ENCODE data around the gene FAM53B.

Gene FAM53B

GRCh38 chr10:124646483-124647352 lies 97.5 kb downstream of the FAM53B start:
- Histone ChIP-seq H3K9me3 (ENCODE audit: insufficient read depth, low read depth, low read length) (peaks cover 3% of the 10 kb centered on the region), H3K4me3 (ENCODE audit: low read depth, low read length) (no peak overlapping the region)
- WGBS (ENCODE audit: extremely low coverage, insufficient coverage, insufficient read length): no CpG with 5 or more reads among the region's 19 CpGs

GRCh38 chr10:124645467-124646095 lies 98.6 kb downstream of the FAM53B start:
- H3K4me2 ChIP-seq (ENCODE audit: low read length): no peak overlapping the region
- H3K23ac ChIP-seq (ENCODE audit: low read length): no peak overlapping the region
- H3K4me1 ChIP-seq (ENCODE audit: control insufficient read depth in 1 of 2, insufficient read depth in 2 of 2, low read length in 2 of 2): peaks cover 10 to 12% of the 10 kb centered on the region in 2 experiments
- no peak overlapping the region for H3K18ac ChIP-seq (ENCODE audit: low read length)
- no peak overlapping the region for H3K4me3 ChIP-seq (ENCODE audit: low read depth, low read length)
- H4K91ac ChIP-seq (ENCODE audit: low read depth, low read length): no peak overlapping the region
- H3K36me3 ChIP-seq (ENCODE audit: control insufficient read depth in 1 of 2, insufficient read depth in 2 of 2, low read length in 2 of 2): peaks cover 2 to 5% of the 10 kb centered on the region in 2 experiments
- WGBS (ENCODE audit: extremely low coverage, insufficient coverage, insufficient read length): no CpG with 5 or more reads among the region's 13 CpGs
- H2BK5ac ChIP-seq (ENCODE audit: low read depth, low read length, poor library complexity): no peak overlapping the region
- H2BK12ac ChIP-seq (ENCODE audit: low read length): no peak overlapping the region
- no peak overlapping the region for H3K14ac ChIP-seq (ENCODE audit: low read length)
- H4K12ac ChIP-seq (ENCODE audit: low read depth, low read length): no peak overlapping the region
- peaks cover 3% of the 10 kb centered on the region for H3K9me3 ChIP-seq (ENCODE audit: insufficient read depth, low read depth, low read length)
- H3K4ac ChIP-seq (ENCODE audit: low read depth, low read length): no peak overlapping the region
- DNase-seq: no peak
- no peaks in the 10 kb centered on the region for H3K27me3 ChIP-seq (ENCODE audit: insufficient read depth, low read length)
- peaks cover under 1% of the 10 kb centered on the region for H3K79me2 ChIP-seq (ENCODE audit: control insufficient read depth, insufficient read depth, low read length, poor library complexity)
- no peak overlapping the region for H4K8ac ChIP-seq (ENCODE audit: low read depth, low read length)
- no peak overlapping the region for H2AFZ ChIP-seq (ENCODE audit: insufficient read depth, low read length, poor library complexity)
- peaks cover under 1% of the 10 kb centered on the region for H3K79me1 ChIP-seq (ENCODE audit: low read length)
- H2BK120ac ChIP-seq (ENCODE audit: insufficient read depth, low read length, poor library complexity): no peak overlapping the region
- no peak overlapping the region for H2AK5ac ChIP-seq (ENCODE audit: low read length)
- no peak overlapping the region for H3K9ac ChIP-seq (ENCODE audit: low read length)
- H3K27ac ChIP-seq (ENCODE audit: low read depth, low read length): no peak overlapping the region

More at GRCh38 chr10:124646483-124647352, 97.5 kb downstream of the FAM53B start:
- no peak overlapping the region for H2BK120ac ChIP-seq (ENCODE audit: insufficient read depth, low read length, poor library complexity)
- no peak overlapping the region for H3K18ac ChIP-seq (ENCODE audit: low read length)
- no peaks in the 10 kb centered on the region for H3K79me1 ChIP-seq (ENCODE audit: low read length)
- no peak overlapping the region for H3K9ac ChIP-seq (ENCODE audit: low read length)
- peaks cover 2 to 4% of the 10 kb centered on the region in 2 experiments for H3K4me1 ChIP-seq (ENCODE audit: control insufficient read depth in 1 of 2, insufficient read depth in 2 of 2, low read length in 2 of 2)
- DNase-seq: peak in 1 of 2 donors; percentile 37
- H2AFZ ChIP-seq (ENCODE audit: insufficient read depth, low read length, poor library complexity): no peak overlapping the region
- H3K4me2 ChIP-seq (ENCODE audit: low read length): no peak overlapping the region
- no peaks in the 10 kb centered on the region for H3K79me2 ChIP-seq (ENCODE audit: control insufficient read depth, insufficient read depth, low read length, poor library complexity)
- H2BK12ac ChIP-seq (ENCODE audit: low read length): no peak overlapping the region
- no peak overlapping the region for H3K14ac ChIP-seq (ENCODE audit: low read length)
- no peaks in the 10 kb centered on the region for H3K27me3 ChIP-seq (ENCODE audit: insufficient read depth, low read length)
- H4K8ac ChIP-seq (ENCODE audit: low read depth, low read length): no peak overlapping the region
- H3K36me3 ChIP-seq (ENCODE audit: control insufficient read depth in 1 of 2, insufficient read depth in 2 of 2, low read length in 2 of 2): peaks cover 2 to 5% of the 10 kb centered on the region in 2 experiments
- no peak overlapping the region for H4K12ac ChIP-seq (ENCODE audit: low read depth, low read length)
- no peak overlapping the region for H4K91ac ChIP-seq (ENCODE audit: low read depth, low read length)
- H2AK5ac ChIP-seq (ENCODE audit: low read length): no peak overlapping the region
- H3K27ac ChIP-seq (ENCODE audit: low read depth, low read length): no peak overlapping the region
- no peak overlapping the region for H2BK5ac ChIP-seq (ENCODE audit: low read depth, low read length, poor library complexity)
- no peak overlapping the region for H3K4ac ChIP-seq (ENCODE audit: low read depth, low read length)
- H3K23ac ChIP-seq (ENCODE audit: low read length): no peak overlapping the region

- H3K18ac ChIP-seq (ENCODE audit: low read length): no peak overlapping the region
- peaks cover 3% of the 10 kb centered on the region for H3K9me3 ChIP-seq (ENCODE audit: insufficient read depth, low read depth, low read length)
- H3K4me2 ChIP-seq (ENCODE audit: low read length): no peak overlapping the region
- peaks cover 4% of the 10 kb centered on the region for H3K79me1 ChIP-seq (ENCODE audit: low read length)
- no peak for DNase-seq
- H2AFZ ChIP-seq (ENCODE audit: insufficient read depth, low read length, poor library complexity): no peak overlapping the region
- no peak overlapping the region for H3K23ac ChIP-seq (ENCODE audit: low read length)
- H3K4me1 ChIP-seq (ENCODE audit: control insufficient read depth in 1 of 2, insufficient read depth in 2 of 2, low read length in 2 of 2): peaks cover 17 to 18% of the 10 kb centered on the region in 2 experiments
- no peak overlapping the region for H3K27ac ChIP-seq (ENCODE audit: low read depth, low read length)
- no peak overlapping the region for H2BK120ac ChIP-seq (ENCODE audit: insufficient read depth, low read length, poor library complexity)
- H4K12ac ChIP-seq (ENCODE audit: low read depth, low read length): no peak overlapping the region
- no peak overlapping the region for H2BK12ac ChIP-seq (ENCODE audit: low read length)
- no peak overlapping the region for H2BK5ac ChIP-seq (ENCODE audit: low read depth, low read length, poor library complexity)
- H4K8ac ChIP-seq (ENCODE audit: low read depth, low read length): no peak overlapping the region
- H3K14ac ChIP-seq (ENCODE audit: low read length): no peak overlapping the region
- no peak overlapping the region for H4K91ac ChIP-seq (ENCODE audit: low read depth, low read length)
- no peak overlapping the region for H2AK5ac ChIP-seq (ENCODE audit: low read length)
- H3K79me2 ChIP-seq (ENCODE audit: control insufficient read depth, insufficient read depth, low read length, poor library complexity): peaks cover 2% of the 10 kb centered on the region
- H3K36me3 ChIP-seq (ENCODE audit: control insufficient read depth in 1 of 2, insufficient read depth in 2 of 2, low read length in 2 of 2): peaks cover 0 to 3% of the 10 kb centered on the region in 2 experiments
- H3K4me3 ChIP-seq (ENCODE audit: low read depth, low read length): no peak overlapping the region
- H3K4ac ChIP-seq (ENCODE audit: low read depth, low read length): no peak overlapping the region
- H3K27me3 ChIP-seq (ENCODE audit: insufficient read depth, low read length): no peaks in the 10 kb centered on the region
- no CpG with 5 or more reads among the region's 10 CpGs for WGBS (ENCODE audit: extremely low coverage, insufficient coverage, insufficient read length)
- H3K9ac ChIP-seq (ENCODE audit: low read length): no peak overlapping the region
Measured at GRCh38 chr10:124644771-124645415, 99.3 kb downstream of the FAM53B start.

DNA sequence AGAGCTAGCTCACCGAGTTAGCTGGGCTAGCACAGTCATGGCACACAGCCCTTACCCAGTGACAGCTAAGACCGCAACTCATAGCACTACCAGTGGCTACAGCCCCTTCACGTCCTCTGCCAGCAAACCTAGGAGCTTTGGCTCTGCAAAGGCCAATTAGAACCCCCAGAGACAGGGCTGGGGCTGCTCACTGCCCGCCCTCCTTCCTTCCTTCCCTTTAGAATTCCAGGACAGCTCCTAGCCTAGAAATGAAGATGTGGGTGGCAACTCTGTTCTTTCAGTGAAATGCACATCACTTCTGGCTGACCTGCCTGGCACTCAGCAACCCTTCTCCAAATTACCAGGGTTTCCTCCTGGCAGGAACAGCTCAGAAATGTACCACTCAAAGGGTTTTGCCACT lies 99.9 kb downstream of the FAM53B start:
- Histone ChIP-seq H3K4ac (ENCODE audit: low read depth, low read length) (no peak overlapping the region), H4K12ac (ENCODE audit: low read depth, low read length) (no peak overlapping the region), H3K4me2 (ENCODE audit: low read length) (no peak overlapping the region), H3K79me2 (ENCODE audit: control insufficient read depth, insufficient read depth, low read length, poor library complexity) (peaks cover 2% of the 10 kb centered on the region), H2AFZ (ENCODE audit: insufficient read depth, low read length, poor library complexity) (no peak overlapping the region), H4K8ac (ENCODE audit: low read depth, low read length) (no peak overlapping the region), H3K18ac (ENCODE audit: low read length) (no peak overlapping the region), H2BK5ac (ENCODE audit: low read depth, low read length, poor library complexity) (no peak overlapping the region), H3K9me3 (ENCODE audit: insufficient read depth, low read depth, low read length) (peaks cover 3% of the 10 kb centered on the region), H4K91ac (ENCODE audit: low read depth, low read length) (no peak overlapping the region), H2AK5ac (ENCODE audit: low read length) (no peak overlapping the region), H3K23ac (ENCODE audit: low read length) (no peak overlapping the region), H3K36me3 (ENCODE audit: control insufficient read depth in 1 of 2, insufficient read depth in 2 of 2, low read length in 2 of 2) (peaks cover 0 to 3% of the 10 kb centered on the region in 2 experiments), H3K14ac (ENCODE audit: low read length) (no peak overlapping the region), H3K4me1 (ENCODE audit: control insufficient read depth in 1 of 2, insufficient read depth in 2 of 2, low read length in 2 of 2) (peaks cover 16 to 17% of the 10 kb centered on the region in 2 experiments), H3K79me1 (ENCODE audit: low read length) (peaks cover 4% of the 10 kb centered on the region), H3K27me3 (ENCODE audit: insufficient read depth, low read length) (no peaks in the 10 kb centered on the region), H2BK120ac (ENCODE audit: insufficient read depth, low read length, poor library complexity) (no peak overlapping the region), H3K27ac (ENCODE audit: low read depth, low read length) (no peak overlapping the region), H3K4me3 (ENCODE audit: low read depth, low read length) (no peak overlapping the region), H3K9ac (ENCODE audit: low read length) (no peak overlapping the region), H2BK12ac (ENCODE audit: low read length) (no peak overlapping the region)
- no CpG with 5 or more reads among the region's 4 CpGs for WGBS (ENCODE audit: extremely low coverage, insufficient coverage, insufficient read length)
- no peak for DNase-seq
